ENCODE data around the gene NFIA.

The NFIA gene

DNA sequence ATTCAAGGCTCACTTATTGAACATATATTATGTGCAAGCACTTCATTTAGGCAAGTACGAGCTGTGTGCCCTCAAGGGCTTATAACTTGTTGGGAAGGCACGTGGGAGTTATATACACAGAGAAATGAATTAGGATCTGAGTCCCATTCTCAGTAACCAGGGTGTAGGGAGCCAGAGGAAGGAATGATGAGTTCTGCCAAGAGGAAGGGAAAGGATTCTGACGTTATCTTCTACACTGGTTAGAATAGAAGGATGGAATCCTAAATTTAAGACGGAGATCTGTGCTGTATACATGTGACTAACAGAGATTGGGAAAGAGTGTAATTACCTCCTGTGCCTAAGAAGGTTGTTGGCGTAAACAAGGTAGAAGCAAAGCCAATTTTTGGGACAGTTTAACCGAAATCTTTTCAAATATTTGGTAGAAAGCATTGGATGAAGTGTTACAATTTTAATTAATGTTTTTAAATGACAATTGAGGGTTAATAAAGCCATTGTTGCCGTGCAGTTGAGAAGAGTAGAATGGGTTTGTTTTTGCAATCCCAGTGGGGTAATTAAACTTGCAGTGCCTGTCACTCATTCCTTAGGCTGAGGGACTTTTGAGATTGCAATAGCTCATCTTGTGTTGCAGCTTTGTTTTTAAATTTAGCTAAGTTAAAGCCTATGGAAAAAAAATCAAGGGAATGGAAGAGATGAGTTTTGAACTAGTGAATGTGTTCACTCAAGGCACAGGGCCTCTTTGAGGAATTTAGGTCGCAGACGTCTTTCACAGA lies 177.2 kb downstream of the NFIA start:
- H3K36me3 ChIP-seq (ENCODE audit: insufficient read depth, low read length): no peaks in the 10 kb centered on the region
- H3K27ac ChIP-seq (ENCODE audit: low read depth, low read length): no peak overlapping the region
- H3K27me3 ChIP-seq (ENCODE audit: insufficient read depth, low read length): no peaks in the 10 kb centered on the region
- no peaks in the 10 kb centered on the region for H3K9me3 ChIP-seq (ENCODE audit: insufficient read depth, low read depth, low read length)
- H3K9ac ChIP-seq (ENCODE audit: low read depth, low read length): no peak overlapping the region
- WGBS: 81% methylated on average over 9 of the region's 9 CpGs
- no peak overlapping the region for H3K4me3 ChIP-seq (ENCODE audit: low read length)
- peaks cover 7% of the 10 kb centered on the region; the same call in 1 of the 2 replicates for H3K4me1 ChIP-seq (ENCODE audit: insufficient read depth, low read length)

- Histone ChIP-seq H3K4me1 (ENCODE audit: insufficient read depth, low read length) (peaks cover 4% of the 10 kb centered on the region; the same call in 1 of the 2 replicates), H3K27ac (ENCODE audit: low read depth, low read length) (no peak overlapping the region), H3K9me3 (ENCODE audit: insufficient read depth, low read depth, low read length) (no peaks in the 10 kb centered on the region), H3K4me3 (ENCODE audit: low read length) (no peak overlapping the region), H3K9ac (ENCODE audit: low read depth, low read length) (no peak overlapping the region), H3K36me3 (ENCODE audit: insufficient read depth, low read length) (no peaks in the 10 kb centered on the region), H3K27me3 (ENCODE audit: insufficient read depth, low read length) (no peaks in the 10 kb centered on the region)
- WGBS: 95% methylated on average over 6 of the region's 7 CpGs
These were observed 177.8 kb downstream of the NFIA start for GRCh38 chr1:61260171-61260570.

DNA sequence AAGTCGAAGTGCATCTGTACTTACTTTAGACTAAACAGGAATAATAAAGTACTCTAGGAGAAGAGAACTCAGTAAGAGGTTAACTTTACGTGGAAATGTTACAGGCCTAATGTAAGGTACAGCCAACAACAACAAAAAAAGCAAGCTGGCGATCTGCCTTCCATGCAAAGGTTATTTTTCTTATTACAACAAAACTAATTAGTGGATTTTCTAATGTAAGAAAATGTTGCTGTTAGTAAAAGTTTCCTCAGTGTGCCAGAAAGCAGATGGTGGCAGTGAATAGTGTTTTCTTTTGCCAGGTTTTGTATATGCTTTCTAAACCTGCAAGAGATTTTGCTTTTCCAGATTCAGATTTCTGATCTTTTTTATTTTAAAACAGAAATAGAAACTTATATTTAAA lies 179.2 kb downstream of the NFIA start:
- H3K9me3 ChIP-seq (ENCODE audit: insufficient read depth, low read depth, low read length): no peaks in the 10 kb centered on the region
- 92% methylated on average over 2 of the region's 3 CpGs for WGBS

GRCh38 chr1:61263905-61264824 lies 181.8 kb downstream of the NFIA start:
- Histone ChIP-seq H3K27me3 (ENCODE audit: insufficient read depth, low read length) (no peaks in the 10 kb centered on the region), H3K4me1 (ENCODE audit: insufficient read depth, low read length) (peaks cover 16% of the 10 kb centered on the region), H3K9me3 (ENCODE audit: insufficient read depth, low read depth, low read length) (no peaks in the 10 kb centered on the region), H3K27ac (ENCODE audit: low read depth, low read length) (no peak overlapping the region), H3K36me3 (ENCODE audit: insufficient read depth, low read length) (no peaks in the 10 kb centered on the region), H3K9ac (ENCODE audit: low read depth, low read length) (no peak overlapping the region), H3K4me3 (ENCODE audit: low read length) (no peak overlapping the region)
- 96% methylated on average over 14 of the region's 16 CpGs for WGBS

More for the DNA sequence above, 179.2 kb downstream of the NFIA start:
- Histone ChIP-seq H3K27me3 (ENCODE audit: insufficient read depth, low read length) (no peaks in the 10 kb centered on the region), H3K9ac (ENCODE audit: low read depth, low read length) (no peak overlapping the region), H3K4me1 (ENCODE audit: insufficient read depth, low read length) (peaks cover 4% of the 10 kb centered on the region; the same call in 1 of the 2 replicates), H3K4me3 (ENCODE audit: low read length) (no peak overlapping the region), H3K36me3 (ENCODE audit: insufficient read depth, low read length) (no peaks in the 10 kb centered on the region), H3K27ac (ENCODE audit: low read depth, low read length) (no peak overlapping the region)

GRCh38 chr1:61264825-61265242 lies 182.5 kb downstream of the NFIA start:
- Histone ChIP-seq H3K4me3 (ENCODE audit: low read length) (no peak overlapping the region), H3K27ac (ENCODE audit: low read depth, low read length) (no peak overlapping the region), H3K4me1 (ENCODE audit: insufficient read depth, low read length) (peaks cover 20% of the 10 kb centered on the region), H3K27me3 (ENCODE audit: insufficient read depth, low read length) (no peaks in the 10 kb centered on the region), H3K9me3 (ENCODE audit: insufficient read depth, low read depth, low read length) (no peaks in the 10 kb centered on the region), H3K36me3 (ENCODE audit: insufficient read depth, low read length) (no peaks in the 10 kb centered on the region), H3K9ac (ENCODE audit: low read depth, low read length) (no peak overlapping the region)
- 90% methylated on average over 4 of the region's 4 CpGs for WGBS

- no peak overlapping the region for H3K4me3 ChIP-seq (ENCODE audit: low read length)
- H3K36me3 ChIP-seq (ENCODE audit: insufficient read depth, low read length): no peaks in the 10 kb centered on the region
- no peak overlapping the region for H3K9ac ChIP-seq (ENCODE audit: low read depth, low read length)
- no peaks in the 10 kb centered on the region for H3K9me3 ChIP-seq (ENCODE audit: insufficient read depth, low read depth, low read length)
- no peaks in the 10 kb centered on the region for H3K27me3 ChIP-seq (ENCODE audit: insufficient read depth, low read length)
- H3K4me1 ChIP-seq (ENCODE audit: insufficient read depth, low read length): peaks cover 23% of the 10 kb centered on the region
- 92% methylated on average over 2 of the region's 3 CpGs for WGBS
- H3K27ac ChIP-seq (ENCODE audit: low read depth, low read length): no peak overlapping the region
These were observed 183.3 kb downstream of the NFIA start for GRCh38 chr1:61265665-61266064.

DNA sequence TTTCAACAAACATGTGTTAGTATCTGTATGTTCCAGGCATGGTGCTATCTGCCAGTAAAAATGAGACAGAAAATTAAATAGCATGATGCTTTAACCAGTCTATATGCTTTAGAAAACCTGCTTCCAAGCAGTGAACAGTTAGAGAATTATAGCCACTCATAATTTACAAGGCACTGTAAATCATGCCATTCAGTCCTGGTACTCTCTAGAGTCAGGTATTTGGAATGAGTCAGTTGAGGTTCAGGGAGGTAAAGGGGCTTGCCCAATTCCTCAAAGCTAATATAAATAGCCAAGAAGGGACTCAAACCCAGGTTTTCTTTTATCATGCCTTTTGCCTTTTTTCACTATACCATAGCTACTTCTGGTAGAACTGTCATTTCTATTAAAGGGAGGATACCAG lies 184.4 kb downstream of the NFIA start:
- Histone ChIP-seq H3K36me3 (ENCODE audit: insufficient read depth, low read length) (no peaks in the 10 kb centered on the region), H3K4me3 (ENCODE audit: low read length) (no peak overlapping the region), H3K9me3 (ENCODE audit: insufficient read depth, low read depth, low read length) (no peaks in the 10 kb centered on the region), H3K4me1 (ENCODE audit: insufficient read depth, low read length) (peaks cover 33% of the 10 kb centered on the region), H3K9ac (ENCODE audit: low read depth, low read length) (no peak overlapping the region), H3K27ac (ENCODE audit: low read depth, low read length) (no peak overlapping the region), H3K27me3 (ENCODE audit: insufficient read depth, low read length) (no peaks in the 10 kb centered on the region)

DNA sequence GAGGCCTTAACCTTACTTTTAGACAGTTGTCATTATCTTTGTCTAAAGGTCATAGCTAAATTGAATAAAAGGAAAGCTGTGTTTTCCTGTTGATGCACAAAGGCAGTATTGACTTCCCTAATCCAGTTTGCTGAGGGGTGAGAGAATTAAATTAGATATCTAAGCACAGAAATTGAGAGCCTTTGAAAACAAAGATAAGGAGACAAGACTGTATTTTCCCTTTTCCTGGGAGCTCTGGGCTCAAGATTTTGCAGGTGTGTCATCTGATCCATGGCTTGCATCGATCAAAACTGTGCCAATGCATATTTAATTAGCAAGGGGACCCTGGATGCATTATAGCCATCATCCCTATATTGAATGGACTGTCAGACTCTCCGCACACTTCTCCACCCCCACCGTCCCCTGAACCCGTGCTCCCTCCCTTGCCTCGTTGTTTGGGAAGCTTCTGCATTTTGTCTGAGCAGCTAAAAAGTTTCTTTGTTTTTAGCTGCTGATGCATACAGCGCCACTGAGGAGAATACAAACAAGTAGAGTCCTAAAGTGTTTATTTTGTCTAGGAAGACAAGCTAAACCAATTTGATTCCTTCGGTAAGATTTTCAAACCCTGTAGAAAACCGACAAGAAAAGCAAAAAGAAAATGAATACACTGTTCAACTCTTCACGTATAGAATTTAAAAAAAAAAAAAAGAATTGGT lies 186.3 kb downstream of the NFIA start:
- no peaks in the 10 kb centered on the region for H3K9me3 ChIP-seq (ENCODE audit: insufficient read depth, low read depth, low read length)
- no peaks in the 10 kb centered on the region for H3K27me3 ChIP-seq (ENCODE audit: insufficient read depth, low read length)
- H3K4me3 ChIP-seq (ENCODE audit: low read length): no peak overlapping the region
- no peak overlapping the region for H3K27ac ChIP-seq (ENCODE audit: low read depth, low read length)
- H3K4me1 ChIP-seq (ENCODE audit: insufficient read depth, low read length): peaks cover 33% of the 10 kb centered on the region
- H3K9ac ChIP-seq (ENCODE audit: low read depth, low read length): no peak overlapping the region
- H3K36me3 ChIP-seq (ENCODE audit: insufficient read depth, low read length): no peaks in the 10 kb centered on the region
- 49% methylated on average over 7 of the region's 9 CpGs for WGBS

DNA sequence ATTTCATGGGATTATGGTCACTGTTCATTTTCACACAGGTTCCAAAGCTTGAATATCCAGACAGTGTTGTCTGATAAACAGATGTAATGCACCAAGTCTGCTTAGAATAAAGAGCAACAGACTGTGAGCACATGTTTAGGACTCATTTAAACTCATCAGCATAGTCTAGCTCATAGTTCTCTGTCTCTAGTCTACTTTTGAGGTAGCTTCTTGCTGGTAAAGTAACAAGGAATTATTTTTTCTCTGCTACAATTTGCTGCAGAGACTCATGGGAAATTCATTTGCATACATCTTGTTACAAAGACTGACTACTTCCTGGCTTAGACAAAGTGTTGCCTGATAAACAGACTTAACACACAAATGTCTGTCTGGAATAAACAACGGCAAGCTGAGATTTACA lies 187.2 kb downstream of the NFIA start:
- H3K36me3 ChIP-seq (ENCODE audit: insufficient read depth, low read length): no peaks in the 10 kb centered on the region
- no peaks in the 10 kb centered on the region for H3K27me3 ChIP-seq (ENCODE audit: insufficient read depth, low read length)
- peaks cover 33% of the 10 kb centered on the region for H3K4me1 ChIP-seq (ENCODE audit: insufficient read depth, low read length)
- no peak overlapping the region for H3K9ac ChIP-seq (ENCODE audit: low read depth, low read length)
- H3K4me3 ChIP-seq (ENCODE audit: low read length): no peak overlapping the region
- H3K27ac ChIP-seq (ENCODE audit: low read depth, low read length): no peak overlapping the region
- H3K9me3 ChIP-seq (ENCODE audit: insufficient read depth, low read depth, low read length): no peaks in the 10 kb centered on the region
- 83% methylated on average over 1 of the region's 1 CpG for WGBS

DNA sequence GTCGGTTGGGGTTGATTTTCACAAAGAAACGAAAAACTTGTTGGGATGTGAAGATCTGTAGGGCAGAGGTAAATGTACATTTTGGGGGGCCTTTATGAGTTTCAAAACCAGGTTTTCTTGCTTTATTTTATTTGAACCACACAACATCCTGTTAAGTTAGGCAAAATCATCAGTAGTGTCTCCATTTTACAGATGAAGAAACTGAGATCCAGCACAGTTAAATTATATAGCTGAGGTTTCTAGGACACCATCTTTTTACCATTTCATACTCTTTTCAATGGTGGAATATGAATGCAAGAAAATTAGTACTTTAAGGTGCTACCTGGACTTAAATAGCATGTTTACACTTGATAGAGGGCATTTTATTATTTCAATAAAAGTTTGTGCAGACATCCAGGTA lies 187.7 kb downstream of the NFIA start:
- no peaks in the 10 kb centered on the region for H3K36me3 ChIP-seq (ENCODE audit: insufficient read depth, low read length)
- no peak overlapping the region for H3K4me3 ChIP-seq (ENCODE audit: low read length)
- H3K4me1 ChIP-seq (ENCODE audit: insufficient read depth, low read length): peaks cover 33% of the 10 kb centered on the region
- no peaks in the 10 kb centered on the region for H3K9me3 ChIP-seq (ENCODE audit: insufficient read depth, low read depth, low read length)
- WGBS: 97% methylated on average over 2 of the region's 2 CpGs
- H3K27me3 ChIP-seq (ENCODE audit: insufficient read depth, low read length): no peaks in the 10 kb centered on the region
- H3K27ac ChIP-seq (ENCODE audit: low read depth, low read length): no peak overlapping the region
- H3K9ac ChIP-seq (ENCODE audit: low read depth, low read length): no peak overlapping the region

Measured in HUES64 (cell line).